H1 (cell line): ENCODE results near the gene MMP3. TPM values are rescaled to one million over a fixed set of nuclear protein-coding genes. Genes with fewer than 3 reads are reported as not detected.

ENCODE experiments used
- CTCF ChIA-PET: fragments of 300-600 bp; sonication (Branson Sonifier 250); formaldehyde crosslinking; loops from one replicate; lab custom pipeline; 2021; ENCODE audit not compliant: partially characterized antibody; lab: Charles Lee
- POLR2A ChIA-PET: fragments of 300-600 bp; sonication (Branson Sonifier 250); formaldehyde crosslinking; loops from one replicate; lab custom pipeline; 2021; ENCODE audit warnings: inconsistent platforms; ENCODE audit not compliant: partially characterized antibody; lab: Charles Lee
- DNase-seq, 2 experiments: peaks; one replicate each; pipeline versions ENCODE4 v3.0.0 to v3.0.0-alpha.2; 2010 to 2022; ENCODE audit warnings: low spot score in 2 of 2, low read depth in 1 of 2, mixed read lengths in 1 of 2
- FAIRE-seq: peaks from 2 replicates; lab custom pipeline; 2011; peaks lifted over from hg19 to GRCh38; lab: Jason Lieb, UNC
- H2AFZ ChIP-seq: 2 replicates; pipeline ENCODE4 v1.8.1; 2012; ENCODE audit warnings: low read length, inconsistent platforms
- H2AK5ac ChIP-seq: 2 replicates; pipeline ENCODE4 v1.6.1; 2013; ENCODE audit warnings: low read depth, low read length
- H2BK120ac ChIP-seq: replicated peaks from 2 replicates; pipeline ENCODE3; 2013; ENCODE audit warnings: low read depth, low read length, inconsistent platforms
- H2BK12ac ChIP-seq: 2 replicates; pipeline ENCODE4 v1.6.1; 2013; ENCODE audit warnings: low read depth, low read length
- H2BK15ac ChIP-seq: 2 replicates; pipeline ENCODE4 v1.6.1; 2013; ENCODE audit warnings: low read length
- H2BK20ac ChIP-seq: 2 replicates; pipeline ENCODE4 v1.6.1; 2013; ENCODE audit warnings: low read length
- H2BK5ac ChIP-seq: 2 replicates; pipeline ENCODE4 v1.6.1; 2013; ENCODE audit warnings: low read depth, low read length
- H3K14ac ChIP-seq: 2 replicates; pipeline ENCODE4 v1.6.1; 2013; ENCODE audit warnings: inconsistent platforms; ENCODE audit not compliant: insufficient read length
- H3K18ac ChIP-seq: 2 replicates; pipeline ENCODE4 v1.6.1; 2013; ENCODE audit warnings: low read length; ENCODE audit errors: extremely low read depth
- H3K23ac ChIP-seq: 2 replicates; pipeline ENCODE4 v1.6.1; 2013; ENCODE audit warnings: inconsistent platforms; ENCODE audit not compliant: insufficient read length
- H3K23me2 ChIP-seq: 2 replicates; pipeline ENCODE4 v1.6.1; 2013; ENCODE audit warnings: low read depth, low read length
- H3K27ac ChIP-seq: 2 replicates; pipeline ENCODE4 v1.6.1; 2011; ENCODE audit warnings: low read depth, low read length, inconsistent platforms
- H3K27me3 ChIP-seq, 4 experiments: replicated peaks in 1 of 4; 1 replicate in 1 of 4; 2 replicates in 3 of 4; pipeline versions ENCODE4 v1.6.1 to v1.8.1; 2011 to 2013; ENCODE audit warnings: low read length in 3 of 4, mild to moderate bottlenecking in 3 of 4, inconsistent platforms in 2 of 4, mixed read lengths in 2 of 4, moderate library complexity in 1 of 4; ENCODE audit not compliant: control insufficient read depth in 3 of 4, insufficient read depth in 3 of 4; ENCODE audit errors: extremely low read depth in 1 of 4
- H3K36me3 ChIP-seq, 4 experiments: 2 replicates each; pipeline versions ENCODE4 v1.6.1 to v1.8.1; 2011 to 2013; ENCODE audit warnings: mild to moderate bottlenecking in 4 of 4, low read length in 3 of 4, moderate library complexity in 2 of 4, control low read depth in 1 of 4, inconsistent platforms in 1 of 4; ENCODE audit not compliant: insufficient read depth in 4 of 4, control insufficient read depth in 2 of 4
- H3K4ac ChIP-seq: replicated peaks from 2 replicates; pipeline ENCODE3; 2013; ENCODE audit warnings: low read length, low read depth, mixed read lengths, inconsistent platforms; ENCODE audit not compliant: insufficient read length
- H3K4me1 ChIP-seq, 4 experiments: replicated peaks in 1 of 4; 1 replicate in 1 of 4; 2 replicates in 3 of 4; pipeline versions ENCODE4 v1.6.1 to v1.8.1; 2011 to 2013; ENCODE audit warnings: low read length in 3 of 4, inconsistent platforms in 2 of 4, mixed read lengths in 1 of 4; ENCODE audit not compliant: insufficient read depth in 4 of 4, control insufficient read depth in 3 of 4
- H3K4me2 ChIP-seq, 2 experiments: 2 replicates each; pipeline versions ENCODE4 v1.6.1 to v1.8.1; 2011 to 2013; ENCODE audit warnings: low read depth in 2 of 2, low read length in 2 of 2, control low read depth in 1 of 2, inconsistent platforms in 1 of 2, mild to moderate bottlenecking in 1 of 2; ENCODE audit not compliant: insufficient read depth in 1 of 2
- H3K4me3 ChIP-seq, 4 experiments: fragments of 200-600, 300-600 bp in 1 of 4; sonication (generic), shearing (Covaris generic), sonication (Bioruptor Twin) in 1 of 4; 2 replicates each; pipeline versions ENCODE4 v1.5.1 to v1.8.1; 2011 to 2016; ENCODE audit warnings: low read length in 4 of 4, low read depth in 3 of 4, control low read depth in 2 of 4, inconsistent platforms in 2 of 4, mild to moderate bottlenecking in 2 of 4, mixed read lengths in 1 of 4, moderate library complexity in 1 of 4; ENCODE audit not compliant: insufficient read depth in 2 of 4; ENCODE audit errors: extremely low read depth in 1 of 4
- H3K56ac ChIP-seq: replicated peaks from 2 replicates; pipeline ENCODE3; 2013; ENCODE audit warnings: low read depth, mild to moderate bottlenecking, mixed read lengths, low read length, inconsistent platforms; ENCODE audit not compliant: insufficient read length
- H3K79me1 ChIP-seq: 2 replicates; pipeline ENCODE4 v1.6.1; 2013; ENCODE audit warnings: low read depth, low read length, control low read depth
- H3K79me2 ChIP-seq, 2 experiments: 2 replicates each; pipeline versions ENCODE4 v1.6.1 to v1.8.1; 2012 to 2013; ENCODE audit warnings: low read length in 2 of 2, mild to moderate bottlenecking in 2 of 2, inconsistent platforms in 1 of 2; ENCODE audit not compliant: insufficient read depth in 2 of 2, control insufficient read depth in 1 of 2
- H3K9ac ChIP-seq, 4 experiments: replicated peaks in 1 of 4; 1 replicate in 1 of 4; 2 replicates in 3 of 4; pipeline versions ENCODE4 v1.6.1 to v1.8.1; 2011 to 2013; ENCODE audit warnings: low read depth in 3 of 4, low read length in 3 of 4, control low read depth in 2 of 4, mild to moderate bottlenecking in 2 of 4, moderate library complexity in 2 of 4, inconsistent platforms in 1 of 4; ENCODE audit errors: extremely low read depth in 1 of 4
- H3K9me3 ChIP-seq, 2 experiments: 2 replicates each; pipeline versions ENCODE4 v1.6.1 to v1.8.1; 2012 to 2013; ENCODE audit warnings: mild to moderate bottlenecking in 2 of 2, moderate library complexity in 2 of 2, control low read depth in 1 of 2, inconsistent platforms in 1 of 2, low read depth in 1 of 2, low read length in 1 of 2, mixed read lengths in 1 of 2; ENCODE audit not compliant: insufficient read depth in 2 of 2
- H4K20me1 ChIP-seq, 2 experiments: replicated peaks in 1 of 2; 2 replicates each; pipeline versions ENCODE3 to v1.8.1; 2011 to 2013; ENCODE audit warnings: inconsistent platforms in 2 of 2, low read length in 2 of 2, mild to moderate bottlenecking in 1 of 2; ENCODE audit not compliant: insufficient read depth in 2 of 2, control insufficient read depth in 1 of 2
- H4K5ac ChIP-seq: 2 replicates; pipeline ENCODE4 v1.6.1; 2013; ENCODE audit warnings: low read length, low read depth, mixed read lengths, inconsistent platforms; ENCODE audit not compliant: insufficient read length
- H4K8ac ChIP-seq: 2 replicates; pipeline ENCODE4 v1.8.0; 2013; ENCODE audit warnings: mild to moderate bottlenecking, moderate library complexity, low read length, inconsistent platforms; ENCODE audit not compliant: insufficient read depth; ENCODE audit errors: extremely low read depth
- H4K91ac ChIP-seq: replicated peaks from 2 replicates; pipeline ENCODE3; 2013; ENCODE audit warnings: low read length, mixed read lengths, inconsistent platforms; ENCODE audit not compliant: insufficient read length
- ATF3 ChIP-seq: IDR thresholded peaks from 2 replicates; pipeline ENCODE4 v1.6.1; 2011; ENCODE audit warnings: low read depth, mild to moderate bottlenecking, low read length; ENCODE audit not compliant: insufficient read depth
- CBX5 ChIP-seq: fragments of 300-800, 300-1000 bp; sonication (generic); IDR thresholded peaks from 2 replicates; pipeline ENCODE4 v1.7.1; 2016; ENCODE audit warnings: antibody characterized with exemption, low read length, low read depth
- CHD1 ChIP-seq: IDR thresholded peaks from 2 replicates; pipeline ENCODE4 v1.6.1; 2012; ENCODE audit warnings: low read depth, low read length, improper control_type of control experiment
- E2F6 ChIP-seq: IDR thresholded peaks from 2 replicates; pipeline ENCODE4 v1.6.1; 2012; ENCODE audit warnings: inconsistent platforms
- MAFK ChIP-seq: IDR thresholded peaks from 2 replicates; pipeline ENCODE4 v1.6.1; 2012; ENCODE audit warnings: low read depth, mild to moderate bottlenecking, improper control_type of control experiment, low read length
- NRF1 ChIP-seq: IDR thresholded peaks from 2 replicates; pipeline ENCODE4 v1.6.1; 2011; ENCODE audit warnings: mild to moderate bottlenecking, low read depth, low read length, improper control_type of control experiment
- POLR2A ChIP-seq, 2 experiments: IDR thresholded peaks; 1 replicate in 1 of 2; 2 replicates in 1 of 2; pipeline ENCODE4 v1.6.1; 2011; ENCODE audit warnings: low read depth in 2 of 2, low read length in 2 of 2, mild to moderate bottlenecking in 2 of 2; ENCODE audit errors: control extremely low read depth in 1 of 2
- RAD21 ChIP-seq, 2 experiments: IDR thresholded peaks in 1 of 2; conservative IDR thresholded peaks in 1 of 2; 2 replicates each; pipeline ENCODE4 v1.6.1; 2011; ENCODE audit warnings: low read depth in 2 of 2, low read length in 2 of 2, improper control_type of control experiment in 1 of 2, inconsistent platforms in 1 of 2, mild to moderate bottlenecking in 1 of 2, moderate library complexity in 1 of 2
- SIN3A ChIP-seq, 2 experiments: IDR thresholded peaks in 1 of 2; conservative IDR thresholded peaks in 1 of 2; 2 replicates each; pipeline ENCODE4 v1.6.1; 2011 to 2012; ENCODE audit warnings: low read length in 2 of 2, improper control_type of control experiment in 1 of 2, low read depth in 1 of 2, mild to moderate bottlenecking in 1 of 2
- SP2 ChIP-seq: IDR thresholded peaks from 2 replicates; pipeline ENCODE4 v1.6.1; 2012; ENCODE audit warnings: mild to moderate bottlenecking, low read length, inconsistent platforms
- ZNF274 ChIP-seq: IDR thresholded peaks from 2 replicates; pipeline ENCODE4 v1.7.0; 2012; ENCODE audit warnings: low read length, borderline replicate concordance; ENCODE audit errors: extremely low read depth
- WGBS, 2 experiments: shearing (Covaris generic) in 1 of 2; methylation state at CpG; one replicate each; pipeline versions ENCODE4 v1.1.6 to v1.1.7; 2013 to 2015; ENCODE audit warnings: low lambda C conversion rate in 2 of 2, mixed read lengths in 2 of 2, inconsistent platforms in 1 of 2, low coverage in 1 of 2, missing lambda C conversion rate in 1 of 2; ENCODE audit not compliant: insufficient replicate concordance in 2 of 2, insufficient coverage in 1 of 2, insufficient read length in 1 of 2; ENCODE audit errors: extremely low coverage in 1 of 2, missing lambda C conversion rate in 1 of 2; 5-methylcytosine and 5-hydroxymethylcytosine counted together
- polyA plus RNA-seq, 7 experiments: library from polyadenylated mRNA; depleted of rRNA in 3 of 7; stranded (reverse) in 5 of 7; unstranded in 2 of 7; fragments of >200 nt in 5 of 7; fragments of 200-250 nt in 2 of 7; gene quantifications; 1 replicate in 5 of 7; 2 replicates in 1 of 7; 4 replicates in 1 of 7; pipeline versions ENCODE4 v1.2.1 to v1.2.3, GENCODE V29; 2011 to 2013; ENCODE audit warnings: missing spikeins in 2 of 7, mixed read lengths in 2 of 7
- total RNA-seq: library from RNA; stranded (reverse); fragmentation: NEBNext Ultra II Directional; extraction: Animal tissue kit (Norgen Biotek cat#: 25700); gene quantifications from 2 replicates; pipeline ENCODE4 v1.2.1, GENCODE V29; 2021

MMP3 gene
- total and polyA plus RNA-seq, 2 of the 8 experiments (the other 6 are each of a cell fraction or from before 2014, with no cell fraction given) = not detected

GRCh38 chr11:102807921-102808320 is 35.5 kb downstream of the MMP3 start:
- no peaks in the 10 kb centered on the region for H3K36me3 ChIP-seq
- 28% methylated on average over 19 of the region's 19 CpGs; no CpG with 5 or more reads in 1 of the 2 experiments for WGBS, 2 experiments
- no peaks in the 10 kb centered on the region for H4K20me1 ChIP-seq
- H2BK120ac ChIP-seq = no peak overlapping the region
- no peak overlapping the region for H3K9ac ChIP-seq
- peak; percentile 70 to 79 for DNase-seq
- peak overlapping the region in 2 of 4 experiments; percentile 10 to 38; a peak in 2 of 8 replicates for H3K4me3 ChIP-seq
- H4K8ac ChIP-seq = peak overlapping the region; percentile 93; the same call in 1 of the 2 replicates
- H4K91ac ChIP-seq = peak overlapping the region; percentile 22
- no peak overlapping the region for H2AK5ac ChIP-seq
- H2BK5ac ChIP-seq = no peak overlapping the region; the same call in 1 of the 2 replicates
- ChIA-PET POLR2A (interaction anchor here (0.6 kb wide), 1 partner anchor 236 kb away, joined by 3 read pairs; no protein-coding TSS in a partner anchor), CTCF (interaction anchor here (0.7 to 2.5 kb wide), 23 partner anchors 10 to 300 kb away, joined by 3 to 12 read pairs (median 6); partner anchors contain the start of gene MMP1)
- H2BK15ac ChIP-seq = 0 out of 2 replicates have a peak overlapping the region, but pooled peaks have one; percentile 41
- no peak overlapping the region for H3K56ac ChIP-seq
- peak overlapping the region; percentile 50 to 58; a peak in 2 of 4 replicates for H3K4me2 ChIP-seq
- H3K18ac ChIP-seq = peak overlapping the region; percentile 55; the same call in 1 of the 2 replicates
- no peak overlapping the region for H3K14ac ChIP-seq
- peak overlapping the region; percentile 99 for H2AFZ ChIP-seq
- FAIRE-seq = peak; percentile 58
- H3K23ac ChIP-seq = no peak overlapping the region
- no peak overlapping the region for H3K27ac ChIP-seq
- H3K9me3 ChIP-seq = no peaks in the 10 kb centered on the region
- H3K23me2 ChIP-seq = peaks cover 2% of the 10 kb centered on the region; the same call in 1 of the 2 replicates
- no peaks in the 10 kb centered on the region for H3K27me3 ChIP-seq
- H3K79me2 ChIP-seq = no peaks in the 10 kb centered on the region
- H2BK20ac ChIP-seq = no peak overlapping the region
- H2BK12ac ChIP-seq = peak overlapping the region; percentile 41; the same call in 1 of the 2 replicates
- H4K5ac ChIP-seq = no peak overlapping the region
- no peaks in the 10 kb centered on the region for H3K4me1 ChIP-seq
- no peaks in the 10 kb centered on the region for H3K79me1 ChIP-seq
- no peak overlapping the region for H3K4ac ChIP-seq
- TF ChIP-seq CBX5 (no peak), ATF3 (no peak), SIN3A (conservative IDR thresholded peaks at IDR 0.05 in 1 of 2, IDR thresholded peaks at IDR 0.05 in 1 of 2; ENCODE audit: low read depth in 1 of 2, low read length in 2 of 2) (peak in 1 of 2 experiments; percentile 47; a peak in 1 of 4 replicates), ZNF274 (no peak), SP2 (no peak), MAFK (no peak), POLR2A (IDR thresholded peaks at IDR 0.05; ENCODE audit: control extremely low read depth in 1 of 2, low read depth in 2 of 2, low read length in 2 of 2) (no peak), NRF1 (0 out of 2 replicates have a peak, but pooled peaks have one; percentile 2), E2F6 (no peak), CHD1 (no peak), RAD21 (IDR thresholded peaks at IDR 0.05 in 1 of 2, conservative IDR thresholded peaks at IDR 0.05 in 1 of 2; ENCODE audit: low read depth in 2 of 2, low read length in 2 of 2) (peak; percentile 69 to 74)
